HEK293 (cell line): ENCODE measurements around the gene KPNA6.

Experiments
- GFI1B ChIP-seq: fragments of 450-650 bp; formaldehyde crosslinking; IDR thresholded peaks from 2 replicates; pipeline ENCODE4 v1.5.1; 2016; ENCODE audit warnings: missing biosample characterization, missing genetic modification characterization
- MZF1 ChIP-seq: fragments of 450-650 bp; formaldehyde crosslinking; IDR thresholded peaks from 2 replicates; pipeline ENCODE4 v1.5.1; 2017; ENCODE audit warnings: missing biosample characterization, missing genetic modification characterization, borderline replicate concordance
- SCRT2 ChIP-seq: fragments of 450-650 bp; formaldehyde crosslinking; IDR thresholded peaks from 2 replicates; pipeline ENCODE4 v1.5.1; 2016; ENCODE audit warnings: missing biosample characterization, missing genetic modification characterization
- SETDB1 ChIP-seq: IDR thresholded peaks from one replicate; pipeline ENCODE4 v1.6.1; 2017; ENCODE audit warnings: mild to moderate bottlenecking, low read length, moderate library complexity, mixed read lengths; ENCODE audit not compliant: insufficient read length
- ZBTB1 ChIP-seq: fragments of 450-650 bp; formaldehyde crosslinking; IDR thresholded peaks from 2 replicates; pipeline ENCODE4 v1.5.1; 2016; ENCODE audit warnings: missing biosample characterization, missing genetic modification characterization
- ZFP3 ChIP-seq: fragments of 450-650 bp; formaldehyde crosslinking; IDR thresholded peaks from 2 replicates; pipeline ENCODE4 v1.5.1; 2016; ENCODE audit warnings: low read depth, missing biosample characterization, missing genetic modification characterization
- ZNF223 ChIP-seq: fragments of 450-650 bp; formaldehyde crosslinking; IDR thresholded peaks from 2 replicates; pipeline ENCODE4 v1.5.1; 2016; ENCODE audit warnings: missing biosample characterization, missing genetic modification characterization
- ZNF23 ChIP-seq: fragments of 450-650 bp; formaldehyde crosslinking; IDR thresholded peaks from 2 replicates; pipeline ENCODE4 v1.5.1; 2016; ENCODE audit warnings: missing biosample characterization, missing genetic modification characterization, borderline replicate concordance
- ZNF239 ChIP-seq: fragments of 450-650 bp; formaldehyde crosslinking; IDR thresholded peaks from 2 replicates; pipeline ENCODE4 v1.5.1; 2016; ENCODE audit warnings: missing biosample characterization, missing genetic modification characterization
- ZNF24 ChIP-seq: fragments of 450-650 bp; formaldehyde crosslinking; IDR thresholded peaks from 2 replicates; pipeline ENCODE4 v1.5.1; 2016; ENCODE audit warnings: missing biosample characterization, missing genetic modification characterization
- ZNF266 ChIP-seq: fragments of 450-650 bp; formaldehyde crosslinking; IDR thresholded peaks from 2 replicates; pipeline ENCODE4 v1.5.1; 2016; ENCODE audit warnings: missing biosample characterization, missing genetic modification characterization, low read depth
- ZNF311 ChIP-seq: fragments of 450-650 bp; formaldehyde crosslinking; IDR thresholded peaks from 2 replicates; pipeline ENCODE4 v1.5.1; 2017; ENCODE audit warnings: missing biosample characterization, missing genetic modification characterization, borderline replicate concordance
- ZNF335 ChIP-seq: fragments of 450-650 bp; formaldehyde crosslinking; conservative IDR thresholded peaks from 2 replicates; pipeline ENCODE4 v1.5.1; 2016; ENCODE audit warnings: missing biosample characterization, missing genetic modification characterization
- ZNF341 ChIP-seq: fragments of 450-650 bp; formaldehyde crosslinking; IDR thresholded peaks from 2 replicates; pipeline ENCODE4; 2016; ENCODE audit warnings: low read depth, missing biosample characterization, missing genetic modification characterization
- ZNF37A ChIP-seq: fragments of 450-650 bp; IDR thresholded peaks from 2 replicates; pipeline ENCODE4 v1.5.1; 2018; ENCODE audit warnings: missing biosample characterization, missing genetic modification characterization
- ZNF473 ChIP-seq: fragments of 450-650 bp; formaldehyde crosslinking; IDR thresholded peaks from 2 replicates; pipeline ENCODE4 v1.5.1; 2017; ENCODE audit warnings: missing biosample characterization, missing genetic modification characterization
- ZNF558 ChIP-seq: fragments of 450-650 bp; formaldehyde crosslinking; IDR thresholded peaks from 2 replicates; pipeline ENCODE4 v1.5.1; 2016; ENCODE audit warnings: missing biosample characterization, missing genetic modification characterization
- ZNF626 ChIP-seq: fragments of 450-650 bp; sonication (Bioruptor Pico); formaldehyde crosslinking; IDR thresholded peaks from 2 replicates; pipeline ENCODE4 v1.5.1; 2018; ENCODE audit warnings: missing biosample characterization, missing genetic modification characterization, inconsistent platforms
- ZNF670 ChIP-seq: fragments of 450-650 bp; formaldehyde crosslinking; IDR thresholded peaks from 2 replicates; pipeline ENCODE4 v1.5.1; 2016; ENCODE audit warnings: missing biosample characterization, missing genetic modification characterization, low read depth
- TF ChIP-seq, protein P1 (sequence below): fragments of 450-650 bp; formaldehyde crosslinking; IDR thresholded peaks from 2 replicates; pipeline ENCODE4 v1.5.1; 2016; ENCODE audit warnings: missing biosample characterization, missing genetic modification characterization
- TF ChIP-seq, protein P2 (sequence below): fragments of 450-650 bp; formaldehyde crosslinking; IDR thresholded peaks from 2 replicates; pipeline ENCODE4 v1.5.1; 2017; ENCODE audit warnings: missing biosample characterization, missing genetic modification characterization
- TF ChIP-seq, protein P3 (sequence below): fragments of 450-650 bp; formaldehyde crosslinking; IDR thresholded peaks from 2 replicates; pipeline ENCODE4 v1.5.1; 2016; ENCODE audit warnings: missing biosample characterization, missing genetic modification characterization
- TF ChIP-seq, protein P4 (sequence below): fragments of 450-650 bp; formaldehyde crosslinking; IDR thresholded peaks from 2 replicates; pipeline ENCODE4 v1.5.1; 2016; ENCODE audit warnings: missing biosample characterization, missing genetic modification characterization
- TF ChIP-seq, protein P5 (sequence below): fragments of 450-650 bp; formaldehyde crosslinking; IDR thresholded peaks from 2 replicates; pipeline ENCODE4; 2016; ENCODE audit warnings: missing biosample characterization, missing genetic modification characterization
- TF ChIP-seq, protein P6 (sequence below): fragments of 450-650 bp; formaldehyde crosslinking; IDR thresholded peaks from 2 replicates; pipeline ENCODE4 v1.5.1; 2016; ENCODE audit warnings: missing biosample characterization, missing genetic modification characterization, borderline replicate concordance
- TF ChIP-seq, protein P7 (sequence below): fragments of 450-650 bp; formaldehyde crosslinking; IDR thresholded peaks from 2 replicates; pipeline ENCODE4 v1.5.1; 2016; ENCODE audit warnings: missing biosample characterization, missing genetic modification characterization
- TF ChIP-seq, protein P8 (sequence below): fragments of 450-650 bp; IDR thresholded peaks from 2 replicates; pipeline ENCODE4 v1.5.1; 2018; ENCODE audit warnings: missing biosample characterization, mild to moderate bottlenecking, missing genetic modification characterization

Gene KPNA6

DNA sequence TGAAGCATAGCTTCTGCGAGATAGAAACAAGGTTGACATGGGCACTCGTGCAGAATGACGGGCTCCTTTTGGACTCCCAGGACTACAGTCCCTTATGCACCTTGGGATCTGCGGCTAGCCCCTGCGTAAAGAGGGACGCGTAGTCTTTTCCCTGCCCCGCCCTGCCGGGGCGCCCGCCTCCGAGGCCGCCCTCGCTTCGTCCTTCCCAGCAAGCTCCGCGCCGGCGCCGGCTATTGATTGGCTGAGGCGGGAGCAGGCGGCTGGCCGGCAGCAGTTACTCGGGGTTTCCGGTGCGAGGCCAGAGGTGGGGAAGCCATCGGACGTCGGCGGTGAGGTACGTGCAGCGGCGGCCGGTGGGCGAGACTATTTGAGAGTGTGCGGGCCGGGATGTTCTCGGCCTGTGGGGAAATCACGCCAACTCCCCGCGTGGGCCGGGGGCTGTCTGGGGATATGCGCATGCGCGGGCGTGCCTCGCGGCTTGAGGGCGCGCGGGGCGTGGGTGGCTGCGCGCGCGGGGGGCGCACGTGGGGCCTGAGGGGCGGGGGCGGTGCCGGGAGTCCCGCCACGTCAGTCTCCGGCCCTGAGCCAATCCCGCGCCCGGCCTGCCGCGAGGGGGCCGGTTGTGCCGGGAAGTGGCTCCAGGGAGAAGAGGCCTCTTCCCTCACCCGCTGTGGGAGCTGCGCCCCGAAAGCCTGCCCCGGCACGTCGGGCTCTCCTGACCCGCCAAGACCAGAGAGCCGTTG, 71.8 kb downstream of the KPNA6 start, which contains the start of gene TXLNA (continued):
- TF ChIP-seq, protein P1, sequence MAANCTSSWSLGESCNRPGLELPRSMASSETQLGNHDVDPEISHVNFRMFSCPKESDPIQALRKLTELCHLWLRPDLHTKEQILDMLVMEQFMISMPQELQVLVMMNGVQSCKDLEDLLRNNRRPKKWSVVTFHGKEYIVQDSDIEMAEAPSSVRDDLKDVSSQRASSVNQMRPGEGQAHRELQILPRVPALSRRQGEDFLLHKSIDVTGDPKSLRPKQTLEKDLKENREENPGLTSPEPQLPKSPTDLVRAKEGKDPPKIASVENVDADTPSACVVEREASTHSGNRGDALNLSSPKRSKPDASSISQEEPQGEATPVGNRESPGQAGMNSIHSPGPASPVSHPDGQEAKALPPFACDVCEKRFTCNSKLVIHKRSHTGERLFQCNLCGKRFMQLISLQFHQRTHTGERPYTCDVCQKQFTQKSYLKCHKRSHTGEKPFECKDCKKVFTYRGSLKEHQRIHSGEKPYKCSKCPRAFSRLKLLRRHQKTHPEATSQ (tag by site-specific recombination) = no peak
- TF ChIP-seq ZNF558 (tag by site-specific recombination) (no peak), ZNF341 (tag by site-specific recombination) (peak; percentile 46; the same call in 1 of the 2 replicates), ZNF335 (tag by site-specific recombination) (peak; percentile 97), ZNF311 (no peak), MZF1 (tag by site-specific recombination) (no peak), GFI1B (tag by site-specific recombination) (no peak), ZNF23 (tag by site-specific recombination) (no peak), ZNF239 (no peak), ZNF626 (tag by site-specific recombination) (no peak), ZNF223 (tag by site-specific recombination) (no peak), SETDB1 (peak; percentile 12), ZNF266 (no peak), ZNF473 (tag by site-specific recombination) (no peak), ZNF670 (no peak), ZFP3 (tag by site-specific recombination) (no peak), ZBTB1 (tag by site-specific recombination) (no peak), ZNF37A (tag by site-specific recombination) (no peak), ZNF24 (tag by site-specific recombination) (no peak), SCRT2 (tag by site-specific recombination) (no peak)
- TF ChIP-seq, protein P2, sequence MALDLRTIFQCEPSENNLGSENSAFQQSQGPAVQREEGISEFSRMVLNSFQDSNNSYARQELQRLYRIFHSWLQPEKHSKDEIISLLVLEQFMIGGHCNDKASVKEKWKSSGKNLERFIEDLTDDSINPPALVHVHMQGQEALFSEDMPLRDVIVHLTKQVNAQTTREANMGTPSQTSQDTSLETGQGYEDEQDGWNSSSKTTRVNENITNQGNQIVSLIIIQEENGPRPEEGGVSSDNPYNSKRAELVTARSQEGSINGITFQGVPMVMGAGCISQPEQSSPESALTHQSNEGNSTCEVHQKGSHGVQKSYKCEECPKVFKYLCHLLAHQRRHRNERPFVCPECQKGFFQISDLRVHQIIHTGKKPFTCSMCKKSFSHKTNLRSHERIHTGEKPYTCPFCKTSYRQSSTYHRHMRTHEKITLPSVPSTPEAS (tag by site-specific recombination) = no peak
- TF ChIP-seq, protein P3, sequence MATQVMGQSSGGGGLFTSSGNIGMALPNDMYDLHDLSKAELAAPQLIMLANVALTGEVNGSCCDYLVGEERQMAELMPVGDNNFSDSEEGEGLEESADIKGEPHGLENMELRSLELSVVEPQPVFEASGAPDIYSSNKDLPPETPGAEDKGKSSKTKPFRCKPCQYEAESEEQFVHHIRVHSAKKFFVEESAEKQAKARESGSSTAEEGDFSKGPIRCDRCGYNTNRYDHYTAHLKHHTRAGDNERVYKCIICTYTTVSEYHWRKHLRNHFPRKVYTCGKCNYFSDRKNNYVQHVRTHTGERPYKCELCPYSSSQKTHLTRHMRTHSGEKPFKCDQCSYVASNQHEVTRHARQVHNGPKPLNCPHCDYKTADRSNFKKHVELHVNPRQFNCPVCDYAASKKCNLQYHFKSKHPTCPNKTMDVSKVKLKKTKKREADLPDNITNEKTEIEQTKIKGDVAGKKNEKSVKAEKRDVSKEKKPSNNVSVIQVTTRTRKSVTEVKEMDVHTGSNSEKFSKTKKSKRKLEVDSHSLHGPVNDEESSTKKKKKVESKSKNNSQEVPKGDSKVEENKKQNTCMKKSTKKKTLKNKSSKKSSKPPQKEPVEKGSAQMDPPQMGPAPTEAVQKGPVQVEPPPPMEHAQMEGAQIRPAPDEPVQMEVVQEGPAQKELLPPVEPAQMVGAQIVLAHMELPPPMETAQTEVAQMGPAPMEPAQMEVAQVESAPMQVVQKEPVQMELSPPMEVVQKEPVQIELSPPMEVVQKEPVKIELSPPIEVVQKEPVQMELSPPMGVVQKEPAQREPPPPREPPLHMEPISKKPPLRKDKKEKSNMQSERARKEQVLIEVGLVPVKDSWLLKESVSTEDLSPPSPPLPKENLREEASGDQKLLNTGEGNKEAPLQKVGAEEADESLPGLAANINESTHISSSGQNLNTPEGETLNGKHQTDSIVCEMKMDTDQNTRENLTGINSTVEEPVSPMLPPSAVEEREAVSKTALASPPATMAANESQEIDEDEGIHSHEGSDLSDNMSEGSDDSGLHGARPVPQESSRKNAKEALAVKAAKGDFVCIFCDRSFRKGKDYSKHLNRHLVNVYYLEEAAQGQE (tag by site-specific recombination) = no peak
- TF ChIP-seq, protein P4, sequence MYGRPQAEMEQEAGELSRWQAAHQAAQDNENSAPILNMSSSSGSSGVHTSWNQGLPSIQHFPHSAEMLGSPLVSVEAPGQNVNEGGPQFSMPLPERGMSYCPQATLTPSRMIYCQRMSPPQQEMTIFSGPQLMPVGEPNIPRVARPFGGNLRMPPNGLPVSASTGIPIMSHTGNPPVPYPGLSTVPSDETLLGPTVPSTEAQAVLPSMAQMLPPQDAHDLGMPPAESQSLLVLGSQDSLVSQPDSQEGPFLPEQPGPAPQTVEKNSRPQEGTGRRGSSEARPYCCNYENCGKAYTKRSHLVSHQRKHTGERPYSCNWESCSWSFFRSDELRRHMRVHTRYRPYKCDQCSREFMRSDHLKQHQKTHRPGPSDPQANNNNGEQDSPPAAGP (tag by site-specific recombination) = peak; percentile 75; the same call in 1 of the 2 replicates
- TF ChIP-seq, protein P5, sequence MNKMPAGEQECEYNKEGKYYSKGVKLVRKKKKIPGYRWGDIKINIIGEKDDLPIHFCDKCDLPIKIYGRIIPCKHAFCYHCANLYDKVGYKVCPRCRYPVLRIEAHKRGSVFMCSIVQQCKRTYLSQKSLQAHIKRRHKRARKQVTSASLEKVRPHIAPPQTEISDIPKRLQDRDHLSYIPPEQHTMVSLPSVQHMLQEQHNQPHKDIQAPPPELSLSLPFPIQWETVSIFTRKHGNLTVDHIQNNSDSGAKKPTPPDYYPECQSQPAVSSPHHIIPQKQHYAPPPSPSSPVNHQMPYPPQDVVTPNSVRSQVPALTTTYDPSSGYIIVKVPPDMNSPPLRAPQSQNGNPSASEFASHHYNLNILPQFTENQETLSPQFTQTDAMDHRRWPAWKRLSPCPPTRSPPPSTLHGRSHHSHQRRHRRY (tag by site-specific recombination) = no peak
- TF ChIP-seq, protein P6, sequence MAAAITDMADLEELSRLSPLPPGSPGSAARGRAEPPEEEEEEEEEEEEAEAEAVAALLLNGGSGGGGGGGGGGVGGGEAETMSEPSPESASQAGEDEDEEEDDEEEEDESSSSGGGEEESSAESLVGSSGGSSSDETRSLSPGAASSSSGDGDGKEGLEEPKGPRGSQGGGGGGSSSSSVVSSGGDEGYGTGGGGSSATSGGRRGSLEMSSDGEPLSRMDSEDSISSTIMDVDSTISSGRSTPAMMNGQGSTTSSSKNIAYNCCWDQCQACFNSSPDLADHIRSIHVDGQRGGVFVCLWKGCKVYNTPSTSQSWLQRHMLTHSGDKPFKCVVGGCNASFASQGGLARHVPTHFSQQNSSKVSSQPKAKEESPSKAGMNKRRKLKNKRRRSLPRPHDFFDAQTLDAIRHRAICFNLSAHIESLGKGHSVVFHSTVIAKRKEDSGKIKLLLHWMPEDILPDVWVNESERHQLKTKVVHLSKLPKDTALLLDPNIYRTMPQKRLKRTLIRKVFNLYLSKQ (tag by site-specific recombination) = no peak
- TF ChIP-seq, protein P7, sequence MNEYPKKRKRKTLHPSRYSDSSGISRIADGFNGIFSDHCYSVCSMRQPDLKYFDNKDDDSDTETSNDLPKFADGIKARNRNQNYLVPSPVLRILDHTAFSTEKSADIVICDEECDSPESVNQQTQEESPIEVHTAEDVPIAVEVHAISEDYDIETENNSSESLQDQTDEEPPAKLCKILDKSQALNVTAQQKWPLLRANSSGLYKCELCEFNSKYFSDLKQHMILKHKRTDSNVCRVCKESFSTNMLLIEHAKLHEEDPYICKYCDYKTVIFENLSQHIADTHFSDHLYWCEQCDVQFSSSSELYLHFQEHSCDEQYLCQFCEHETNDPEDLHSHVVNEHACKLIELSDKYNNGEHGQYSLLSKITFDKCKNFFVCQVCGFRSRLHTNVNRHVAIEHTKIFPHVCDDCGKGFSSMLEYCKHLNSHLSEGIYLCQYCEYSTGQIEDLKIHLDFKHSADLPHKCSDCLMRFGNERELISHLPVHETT (tag by site-specific recombination) = no peak
- TF ChIP-seq, protein P8, sequence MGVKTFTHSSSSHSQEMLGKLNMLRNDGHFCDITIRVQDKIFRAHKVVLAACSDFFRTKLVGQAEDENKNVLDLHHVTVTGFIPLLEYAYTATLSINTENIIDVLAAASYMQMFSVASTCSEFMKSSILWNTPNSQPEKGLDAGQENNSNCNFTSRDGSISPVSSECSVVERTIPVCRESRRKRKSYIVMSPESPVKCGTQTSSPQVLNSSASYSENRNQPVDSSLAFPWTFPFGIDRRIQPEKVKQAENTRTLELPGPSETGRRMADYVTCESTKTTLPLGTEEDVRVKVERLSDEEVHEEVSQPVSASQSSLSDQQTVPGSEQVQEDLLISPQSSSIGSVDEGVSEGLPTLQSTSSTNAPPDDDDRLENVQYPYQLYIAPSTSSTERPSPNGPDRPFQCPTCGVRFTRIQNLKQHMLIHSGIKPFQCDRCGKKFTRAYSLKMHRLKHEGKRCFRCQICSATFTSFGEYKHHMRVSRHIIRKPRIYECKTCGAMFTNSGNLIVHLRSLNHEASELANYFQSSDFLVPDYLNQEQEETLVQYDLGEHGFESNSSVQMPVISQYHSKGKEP = no peak
